HG02970 (cell line): ENCODE results near the gene SFMBT2.

ENCODE experiments used
- ATAC-seq: cut with Tn5 transposase; IDR thresholded peaks from one replicate; pipeline ENCODE4 v1.9.1; 2021; ENCODE audit warnings: mild to moderate bottlenecking, moderate library complexity, moderate number of reproducible peaks; ENCODE audit not compliant: unreplicated experiment, low FRiP score

Gene SFMBT2

GRCh38 chr10:7117806-7118674 lies 292.8 kb downstream of the SFMBT2 start:
- no peak for ATAC-seq

DNA sequence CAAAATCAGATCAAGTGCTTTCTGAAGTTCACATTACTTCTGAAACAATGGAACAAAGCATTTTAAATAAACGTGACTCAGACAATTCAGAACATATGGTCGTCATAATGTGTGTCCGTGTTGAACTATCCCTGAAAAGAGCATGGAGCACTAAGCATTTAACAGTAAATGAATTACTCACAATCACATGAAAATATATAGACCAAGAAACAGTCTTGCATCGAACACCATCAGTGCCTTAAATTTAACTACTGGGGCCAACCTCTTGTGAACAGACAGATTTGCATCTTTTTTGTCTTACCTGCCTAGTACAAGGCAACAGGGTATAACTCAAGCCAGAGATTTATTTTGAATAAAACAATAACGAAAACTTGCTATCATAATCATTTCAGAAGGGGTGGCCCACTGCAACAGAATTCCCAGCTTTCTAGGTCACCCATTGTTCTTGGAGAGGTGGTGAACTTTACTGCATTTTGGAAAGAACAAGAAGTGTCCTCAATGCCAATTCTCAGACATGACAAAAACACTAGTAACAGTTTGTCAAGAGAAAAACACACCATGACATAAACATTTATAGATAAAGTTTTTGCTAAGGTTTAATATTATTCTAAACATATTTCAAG lies 293.5 kb downstream of the SFMBT2 start:
- ATAC-seq: no peak

DNA sequence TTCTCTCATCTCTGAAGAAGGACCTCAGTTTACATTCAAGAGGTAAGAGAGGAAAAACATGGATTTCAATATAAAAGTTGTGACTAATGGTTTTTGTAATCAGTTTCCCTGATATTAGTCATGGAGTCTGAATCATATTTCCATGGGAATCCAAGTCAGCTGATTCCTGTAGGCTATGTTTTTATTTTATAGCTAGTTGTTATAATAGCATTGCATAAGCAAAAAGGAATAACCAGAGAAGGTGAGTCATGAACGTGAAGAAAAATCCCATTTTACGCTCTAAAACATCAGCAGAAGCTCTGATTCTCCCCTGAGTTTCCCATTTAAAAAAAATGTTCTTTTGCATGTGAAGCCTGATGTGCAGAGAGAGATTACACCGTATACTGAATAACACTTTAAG lies 299.3 kb downstream of the SFMBT2 start:
- no peak for ATAC-seq

- no peak for ATAC-seq
Observed at GRCh38 chr10:7111089-7111488, 299.7 kb downstream of the SFMBT2 start.
